GM13976 (cell line): Measurements from ENCODE around the gene CHRND.

ENCODE experiments used
- DNase-seq: peaks from one replicate; pipeline ENCODE4 v3.0.0; 2012; ENCODE audit warnings: low spot score
- in situ Hi-C: fragments of 300-500 bp; cut with MboI; formaldehyde crosslinking; loops from one replicate; pipeline ENCODE4 v1.12.0; 2022; ENCODE audit warnings: low sequenced_read_pairs, mixed read lengths, inconsistent platforms; ENCODE audit not compliant: unreplicated experiment
- TF ChIP-seq, protein P1 (sequence below): IDR thresholded peaks from 2 replicates; pipeline ENCODE4 v1.5.1; 2012; ENCODE audit warnings: borderline replicate concordance, mild to moderate bottlenecking; ENCODE audit not compliant: insufficient read depth; ENCODE audit errors: extremely low read depth, missing control alignments, control extremely low read depth

CHRND gene

DNA sequence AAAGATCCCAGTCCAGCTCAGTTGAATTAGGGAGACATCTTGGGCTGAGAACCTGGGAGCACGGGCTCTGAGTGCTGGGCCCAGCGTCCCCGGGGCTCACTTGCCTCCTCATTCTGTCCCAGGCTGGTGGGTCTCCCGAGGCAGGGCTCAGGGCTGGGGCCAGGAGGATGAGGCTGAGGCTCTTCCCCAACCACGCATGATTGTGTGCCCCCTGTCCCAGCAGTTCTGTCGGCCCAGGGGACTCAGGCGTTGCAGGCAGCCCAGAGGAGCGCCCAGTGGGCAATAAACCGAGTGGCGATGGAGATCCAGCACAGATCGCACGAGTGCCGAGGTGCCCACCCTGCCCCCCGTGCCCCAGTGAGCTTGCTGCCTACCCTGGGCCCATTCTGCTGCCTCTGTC is 4.9 kb upstream of the CHRND start:
- TF ChIP-seq, protein P1, sequence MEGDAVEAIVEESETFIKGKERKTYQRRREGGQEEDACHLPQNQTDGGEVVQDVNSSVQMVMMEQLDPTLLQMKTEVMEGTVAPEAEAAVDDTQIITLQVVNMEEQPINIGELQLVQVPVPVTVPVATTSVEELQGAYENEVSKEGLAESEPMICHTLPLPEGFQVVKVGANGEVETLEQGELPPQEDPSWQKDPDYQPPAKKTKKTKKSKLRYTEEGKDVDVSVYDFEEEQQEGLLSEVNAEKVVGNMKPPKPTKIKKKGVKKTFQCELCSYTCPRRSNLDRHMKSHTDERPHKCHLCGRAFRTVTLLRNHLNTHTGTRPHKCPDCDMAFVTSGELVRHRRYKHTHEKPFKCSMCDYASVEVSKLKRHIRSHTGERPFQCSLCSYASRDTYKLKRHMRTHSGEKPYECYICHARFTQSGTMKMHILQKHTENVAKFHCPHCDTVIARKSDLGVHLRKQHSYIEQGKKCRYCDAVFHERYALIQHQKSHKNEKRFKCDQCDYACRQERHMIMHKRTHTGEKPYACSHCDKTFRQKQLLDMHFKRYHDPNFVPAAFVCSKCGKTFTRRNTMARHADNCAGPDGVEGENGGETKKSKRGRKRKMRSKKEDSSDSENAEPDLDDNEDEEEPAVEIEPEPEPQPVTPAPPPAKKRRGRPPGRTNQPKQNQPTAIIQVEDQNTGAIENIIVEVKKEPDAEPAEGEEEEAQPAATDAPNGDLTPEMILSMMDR, result no peak
- in situ Hi-C loops, result no loop called here
- DNase-seq, result no peak

DNA sequence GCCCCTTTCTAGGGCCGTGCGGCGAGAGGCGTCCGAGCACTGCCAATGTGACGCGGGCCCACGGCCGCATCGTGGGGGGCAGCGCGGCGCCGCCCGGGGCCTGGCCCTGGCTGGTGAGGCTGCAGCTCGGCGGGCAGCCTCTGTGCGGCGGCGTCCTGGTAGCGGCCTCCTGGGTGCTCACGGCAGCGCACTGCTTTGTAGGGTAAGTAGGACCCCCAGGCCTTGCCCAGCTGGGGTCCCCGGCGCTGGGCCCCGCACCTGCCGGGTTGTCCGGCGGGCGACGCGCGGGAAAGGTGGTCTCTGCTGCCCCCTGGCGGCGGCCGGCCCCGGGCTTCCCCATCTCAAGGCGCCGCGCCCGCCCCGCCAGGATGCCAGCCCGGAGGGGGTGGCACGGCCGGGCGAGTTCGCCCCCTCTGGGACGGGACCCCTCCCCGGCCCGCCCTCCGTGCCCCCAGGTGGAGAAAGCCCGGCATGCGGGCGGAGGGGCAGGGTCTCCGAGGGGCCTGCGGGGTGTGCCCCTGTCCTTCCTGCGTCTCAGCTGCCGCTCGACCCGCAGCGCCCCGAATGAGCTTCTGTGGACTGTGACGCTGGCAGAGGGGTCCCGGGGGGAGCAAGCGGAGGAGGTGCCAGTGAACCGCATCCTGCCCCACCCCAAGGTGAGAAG is 3.9 kb upstream of the CHRND start:
- in situ Hi-C loops, result no loop called here
- TF ChIP-seq, protein P1, result peak; percentile 72
- DNase-seq, result peak; percentile 91

- in situ Hi-C loops, result no loop called here
- TF ChIP-seq, protein P1, result no peak
- no peak for DNase-seq
Observed at GRCh38 chr2:232522623-232523401, 3.1 kb upstream of the CHRND start.

- no peak for DNase-seq
- in situ Hi-C loops, result no loop called here
- TF ChIP-seq, protein P1, result no peak
Observed at GRCh38 chr2:232523402-232523681, 2.6 kb upstream of the CHRND start.

GRCh38 chr2:232523682-232524597 is 2.0 kb upstream of the CHRND start:
- in situ Hi-C loops, result no loop called here
- TF ChIP-seq, protein P1, result peak; percentile 9
- no peak for DNase-seq

- in situ Hi-C loops, result no loop called here
- DNase-seq, result no peak
- TF ChIP-seq, protein P1, result no peak
Observed at GRCh38 chr2:232524771-232525170, 1.2 kb upstream of the CHRND start.
